NCI-H2171 treated with DMSO at 0.1 percent for 48 hours (cell line): Measurements from ENCODE around the gene ABHD6.
A peak's percentile ranks its signal among the peaks of the same experiment; 100 is the strongest.
"Not testable (repeated sequence)": the region's sequence is repeated elsewhere in the genome, so short reads cannot be mapped to it uniquely, and the experiment has no call there.

Experiments used
- DNase-seq: peaks from one replicate; lab custom pipeline; 2025; lab: John Stamatoyannopoulos, UW

The ABHD6 gene

GRCh38 chr3:58242860-58243259 lies 5.3 kb downstream of the ABHD6 start:
- DNase-seq: not testable (repeated sequence)

- DNase-seq: no peak
These were observed 6.5 kb downstream of the ABHD6 start for GRCh38 chr3:58243976-58244585.

GRCh38 chr3:58246148-58247047 lies 8.8 kb downstream of the ABHD6 start:
- no peak for DNase-seq

GRCh38 chr3:58249358-58250092 lies 11.9 kb downstream of the ABHD6 start:
- DNase-seq: no peak

- DNase-seq: no peak
These were observed 12.6 kb downstream of the ABHD6 start for GRCh38 chr3:58250093-58250707.

GRCh38 chr3:58251631-58252035 lies 14.0 kb downstream of the ABHD6 start:
- peak; percentile 20 for DNase-seq

- DNase-seq: no peak
These were observed 16.6 kb downstream of the ABHD6 start for GRCh38 chr3:58254144-58254543.

GRCh38 chr3:58256061-58256460 lies 18.5 kb downstream of the ABHD6 start:
- no peak for DNase-seq

GRCh38 chr3:58256511-58256910 lies 18.9 kb downstream of the ABHD6 start:
- no peak for DNase-seq

GRCh38 chr3:58258392-58259055 lies 20.9 kb downstream of the ABHD6 start:
- DNase-seq: no peak

- DNase-seq: peak; percentile 40
These were observed 22.7 kb downstream of the ABHD6 start for GRCh38 chr3:58260261-58260731.

GRCh38 chr3:58260733-58261132 lies 23.1 kb downstream of the ABHD6 start:
- DNase-seq: peak; percentile 62

- no peak for DNase-seq
These were observed 24.5 kb downstream of the ABHD6 start for GRCh38 chr3:58261954-58262666.

GRCh38 chr3:58266577-58266976 lies 29.0 kb downstream of the ABHD6 start:
- DNase-seq: peak; percentile 0

GRCh38 chr3:58267543-58267942 lies 30.0 kb downstream of the ABHD6 start:
- DNase-seq: not testable (repeated sequence)

GRCh38 chr3:58269356-58269755 lies 31.8 kb downstream of the ABHD6 start:
- no peak for DNase-seq

GRCh38 chr3:58270485-58270884 lies 32.9 kb downstream of the ABHD6 start:
- DNase-seq: no peak

- DNase-seq: no peak
These were observed 34.4 kb downstream of the ABHD6 start for GRCh38 chr3:58271901-58272501.

GRCh38 chr3:58272891-58273290 lies 35.3 kb downstream of the ABHD6 start:
- no peak for DNase-seq

- DNase-seq: not testable (repeated sequence)
These were observed 35.8 kb downstream of the ABHD6 start for GRCh38 chr3:58273362-58273761.
